Ectodermal cell (in vitro differentiated cells): ENCODE data around the gene LZTS2.

Experiments
- H3K27ac ChIP-seq: 2 replicates; pipeline ENCODE4 v1.7.0; 2013; ENCODE audit warnings: mild to moderate bottlenecking, low read depth, low read length; ENCODE audit not compliant: insufficient read depth, poor library complexity, severe bottlenecking
- H3K27me3 ChIP-seq: 2 replicates; pipeline ENCODE4 v1.7.0; 2013; ENCODE audit warnings: mild to moderate bottlenecking, low read length; ENCODE audit not compliant: insufficient read depth, control insufficient read depth, poor library complexity, severe bottlenecking
- H3K36me3 ChIP-seq: one replicate; pipeline ENCODE4 v1.7.0; 2013; ENCODE audit warnings: low read length; ENCODE audit not compliant: control insufficient read depth, insufficient read depth
- H3K4me1 ChIP-seq: one replicate; pipeline ENCODE4 v1.7.0; 2013; ENCODE audit warnings: low read length; ENCODE audit not compliant: control insufficient read depth, insufficient read depth
- H3K4me3 ChIP-seq: 2 replicates; pipeline ENCODE4 v1.7.0; 2013; ENCODE audit warnings: low read depth, low read length, control low read depth; ENCODE audit not compliant: insufficient read depth
- H3K9me3 ChIP-seq: 2 replicates; pipeline ENCODE4 v1.7.0; 2013; ENCODE audit warnings: mild to moderate bottlenecking, low read length, moderate library complexity; ENCODE audit not compliant: control insufficient read depth
- WGBS, 2 experiments: methylation state at CpG; one replicate each; pipeline ENCODE4 v1.1.7; 2013; ENCODE audit warnings: missing lambda C conversion rate in 2 of 2; 5-methylcytosine and 5-hydroxymethylcytosine counted together

Gene LZTS2

GRCh38 chr10:101054351-101054750, 54.7 kb downstream of the LZTS2 start:
- 97 to 100% methylated on average over 1 of the region's 1 CpG for WGBS, 2 experiments
- no peak overlapping the region for H3K4me3 ChIP-seq

DNA sequence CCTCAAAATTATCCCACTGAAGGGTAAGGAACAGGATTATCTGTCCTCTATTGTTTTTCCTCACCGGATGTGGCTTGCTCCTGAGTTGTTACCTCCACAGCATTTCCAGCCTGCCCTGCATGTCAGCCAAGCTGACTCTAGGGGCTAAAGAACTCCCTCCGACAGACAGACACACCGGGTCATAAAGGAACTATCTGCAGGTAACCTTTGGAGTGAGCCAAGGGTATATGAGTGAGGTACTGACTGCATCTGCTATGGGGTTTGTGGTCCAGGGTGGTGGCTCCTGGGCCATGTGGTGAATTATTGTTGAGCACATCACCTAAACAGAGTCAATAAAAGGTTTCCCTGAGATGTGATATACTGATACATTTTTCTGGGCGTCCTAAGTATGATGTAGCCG, 55.3 kb downstream of the LZTS2 start:
- peaks cover 9% of the 10 kb centered on the region for H3K4me1 ChIP-seq
- no peak overlapping the region for H3K4me3 ChIP-seq
- H3K27me3 ChIP-seq, result peaks cover 22% of the 10 kb centered on the region
- H3K36me3 ChIP-seq, result no peaks in the 10 kb centered on the region
- 93 to 94% methylated on average over 5 of the region's 5 CpGs for WGBS, 2 experiments
- no peak overlapping the region for H3K27ac ChIP-seq
- H3K9me3 ChIP-seq, result no peaks in the 10 kb centered on the region

More at GRCh38 chr10:101054351-101054750, 54.7 kb downstream of the LZTS2 start:
- H3K4me1 ChIP-seq, result peaks cover 5% of the 10 kb centered on the region
- H3K27me3 ChIP-seq, result peaks cover 27% of the 10 kb centered on the region
- no peaks in the 10 kb centered on the region for H3K36me3 ChIP-seq
- H3K27ac ChIP-seq, result no peak overlapping the region
- H3K9me3 ChIP-seq, result no peaks in the 10 kb centered on the region

GRCh38 chr10:101055411-101055810, 55.8 kb downstream of the LZTS2 start:
- Histone ChIP-seq H3K4me3 (no peak overlapping the region), H3K27me3 (peaks cover 16% of the 10 kb centered on the region), H3K27ac (no peak overlapping the region), H3K9me3 (no peaks in the 10 kb centered on the region), H3K4me1 (peaks cover 7% of the 10 kb centered on the region), H3K36me3 (no peaks in the 10 kb centered on the region)
- 94 to 95% methylated on average over 3 to 4 of the region's 4 CpGs for WGBS, 2 experiments

DNA sequence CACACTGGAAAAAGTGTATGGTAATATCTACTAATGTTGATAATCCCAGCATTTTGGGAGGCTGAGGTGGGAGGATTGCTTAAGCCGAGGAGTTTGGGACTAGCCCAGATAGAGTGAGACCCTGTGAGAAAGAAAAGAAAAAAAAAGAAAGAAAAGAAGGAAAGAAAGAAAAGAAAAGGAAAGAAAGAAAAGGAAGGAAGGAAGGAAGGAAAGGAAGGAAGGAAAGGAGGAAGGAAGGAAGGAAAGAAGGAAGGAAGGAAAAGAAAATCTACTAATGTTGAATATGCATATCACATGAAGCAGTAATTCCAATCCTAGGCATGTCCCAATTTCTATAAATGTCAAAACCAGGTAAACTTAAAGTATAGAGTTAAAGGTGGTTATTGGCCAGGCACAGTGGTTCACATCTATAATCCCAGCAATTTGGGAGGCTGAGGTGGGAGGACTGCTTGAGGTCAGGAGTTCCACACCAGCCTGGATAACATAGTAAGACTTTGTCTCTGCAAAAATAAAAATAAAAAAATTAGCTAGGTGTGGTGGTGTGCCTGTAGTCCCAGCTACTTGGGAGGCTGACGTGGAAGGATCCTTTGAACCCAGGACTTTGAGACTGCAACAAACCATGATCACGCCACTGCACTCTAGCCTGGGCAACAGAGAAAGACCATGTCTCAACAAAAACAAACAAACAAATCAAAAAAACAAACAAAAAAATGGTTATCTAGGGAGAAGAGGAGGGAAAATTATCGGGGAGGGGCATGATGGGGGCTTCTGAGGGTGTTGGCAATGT, 57.0 kb downstream of the LZTS2 start:
- no peaks in the 10 kb centered on the region for H3K9me3 ChIP-seq
- no peak overlapping the region for H3K4me3 ChIP-seq
- no peaks in the 10 kb centered on the region for H3K36me3 ChIP-seq
- H3K4me1 ChIP-seq, result peaks cover 7% of the 10 kb centered on the region
- peaks cover 10% of the 10 kb centered on the region for H3K27me3 ChIP-seq
- 94 to 96% methylated on average over 3 to 4 of the region's 4 CpGs for WGBS, 2 experiments
- H3K27ac ChIP-seq, result no peak overlapping the region
